ENCODE measurements around the gene MCC. TPM values are rescaled to one million over a fixed set of nuclear protein-coding genes. Genes with fewer than 3 reads are reported as not detected.

The MCC gene
- total and polyA plus RNA-seq, 2 donors (not counting 1 experiment from before 2014, with no cell fraction given), result 3.2 to 41.3 TPM

GRCh38 chr5:113217619-113218184 lies 270.6 kb downstream of the MCC start:
- Histone ChIP-seq H3K4me2 (ENCODE audit: extremely low read depth, insufficient read depth, low read length) (no peak overlapping the region), H3K4me3 (replicated peaks in 1 of 4; ENCODE audit: control extremely low read depth in 1 of 4, insufficient read depth in 1 of 4, low read depth in 3 of 4, low read length in 4 of 4) (no peak overlapping the region), H2AFZ (ENCODE audit: low read length) (no peak overlapping the region), H3K9me3 (ENCODE audit: control insufficient read depth, insufficient read depth, low read depth, low read length) (no peaks in the 10 kb centered on the region), H3K36me3 (ENCODE audit: control insufficient read depth, insufficient read depth, low read length) (no peaks in the 10 kb centered on the region), H3K27me3 (ENCODE audit: control insufficient read depth, insufficient read depth, low read length) (no peaks in the 10 kb centered on the region), H3K4me1 (ENCODE audit: control insufficient read depth, extremely low read depth, insufficient read depth, low read length) (no peaks in the 10 kb centered on the region), H3K79me2 (ENCODE audit: control insufficient read depth, insufficient read depth, low read length) (no peaks in the 10 kb centered on the region), H3K27ac (ENCODE audit: insufficient read depth, low read length) (no peak overlapping the region), H4K20me1 (ENCODE audit: control insufficient read depth, extremely low read depth, insufficient read depth, low read length) (no peaks in the 10 kb centered on the region), H3K9ac (ENCODE audit: insufficient read depth, low read length) (no peak overlapping the region)
- TF ChIP-seq CTCF (conservative IDR thresholded peaks at IDR 0.05 in 1 of 2, IDR thresholded peaks at IDR 0.05 in 1 of 2; ENCODE audit: low read depth in 1 of 2, low read length in 2 of 2) (no peak), EZH2 (IDR thresholded peaks at IDR 0.05; ENCODE audit: low read length, missing control alignments) (no peak)
- DNase-seq (ENCODE audit: low read depth in 2 of 2), result no peak

- Histone ChIP-seq H3K27ac (ENCODE audit: insufficient read depth, low read length) (no peak overlapping the region), H3K4me2 (ENCODE audit: extremely low read depth, insufficient read depth, low read length) (no peak overlapping the region), H3K4me3 (replicated peaks in 1 of 4; ENCODE audit: control extremely low read depth in 1 of 4, insufficient read depth in 1 of 4, low read depth in 3 of 4, low read length in 4 of 4) (no peak overlapping the region), H3K9ac (ENCODE audit: insufficient read depth, low read length) (no peak overlapping the region), H2AFZ (ENCODE audit: low read length) (no peak overlapping the region), H3K79me2 (ENCODE audit: control insufficient read depth, insufficient read depth, low read length) (no peaks in the 10 kb centered on the region), H3K36me3 (ENCODE audit: control insufficient read depth, insufficient read depth, low read length) (no peaks in the 10 kb centered on the region), H3K9me3 (ENCODE audit: control insufficient read depth, insufficient read depth, low read depth, low read length) (no peaks in the 10 kb centered on the region), H3K4me1 (ENCODE audit: control insufficient read depth, extremely low read depth, insufficient read depth, low read length) (no peaks in the 10 kb centered on the region), H3K27me3 (ENCODE audit: control insufficient read depth, insufficient read depth, low read length) (no peaks in the 10 kb centered on the region), H4K20me1 (ENCODE audit: control insufficient read depth, extremely low read depth, insufficient read depth, low read length) (no peaks in the 10 kb centered on the region)
- TF ChIP-seq EZH2 (IDR thresholded peaks at IDR 0.05; ENCODE audit: low read length, missing control alignments), result no peak
- no peak for TF ChIP-seq CTCF (conservative IDR thresholded peaks at IDR 0.05 in 1 of 2, IDR thresholded peaks at IDR 0.05 in 1 of 2; ENCODE audit: low read depth in 1 of 2, low read length in 2 of 2)
- DNase-seq (ENCODE audit: low read depth in 2 of 2), result no peak
These were observed 271.7 kb downstream of the MCC start for GRCh38 chr5:113216545-113216944.

GRCh38 chr5:113215401-113216060 lies 272.7 kb downstream of the MCC start:
- DNase-seq (ENCODE audit: low read depth in 2 of 2), result peak in 1 of 2 donors; percentile 65
- Histone ChIP-seq H3K36me3 (ENCODE audit: control insufficient read depth, insufficient read depth, low read length) (no peaks in the 10 kb centered on the region), H3K4me3 (replicated peaks in 1 of 4; ENCODE audit: control extremely low read depth in 1 of 4, insufficient read depth in 1 of 4, low read depth in 3 of 4, low read length in 4 of 4) (no peak overlapping the region), H3K27me3 (ENCODE audit: control insufficient read depth, insufficient read depth, low read length) (no peaks in the 10 kb centered on the region), H2AFZ (ENCODE audit: low read length) (no peak overlapping the region), H3K79me2 (ENCODE audit: control insufficient read depth, insufficient read depth, low read length) (no peaks in the 10 kb centered on the region), H3K9me3 (ENCODE audit: control insufficient read depth, insufficient read depth, low read depth, low read length) (no peaks in the 10 kb centered on the region), H3K9ac (ENCODE audit: insufficient read depth, low read length) (no peak overlapping the region), H3K27ac (ENCODE audit: insufficient read depth, low read length) (no peak overlapping the region), H4K20me1 (ENCODE audit: control insufficient read depth, extremely low read depth, insufficient read depth, low read length) (no peaks in the 10 kb centered on the region), H3K4me1 (ENCODE audit: control insufficient read depth, extremely low read depth, insufficient read depth, low read length) (no peaks in the 10 kb centered on the region), H3K4me2 (ENCODE audit: extremely low read depth, insufficient read depth, low read length) (no peak overlapping the region)
- TF ChIP-seq EZH2 (IDR thresholded peaks at IDR 0.05; ENCODE audit: low read length, missing control alignments), result no peak
- TF ChIP-seq CTCF (conservative IDR thresholded peaks at IDR 0.05 in 1 of 2, IDR thresholded peaks at IDR 0.05 in 1 of 2; ENCODE audit: low read depth in 1 of 2, low read length in 2 of 2), result no peak
